Activated CD4-positive, alpha-beta T cell treated with anti-CD3 and anti-CD28 coated beads for 4 hours (primary cell): ENCODE measurements around the gene KDF1.

ENCODE experiments used
- DNase-seq, 2 donors: peaks; one replicate each; pipeline ENCODE4 v3.0.0-alpha.2; 2020

KDF1 gene

DNA sequence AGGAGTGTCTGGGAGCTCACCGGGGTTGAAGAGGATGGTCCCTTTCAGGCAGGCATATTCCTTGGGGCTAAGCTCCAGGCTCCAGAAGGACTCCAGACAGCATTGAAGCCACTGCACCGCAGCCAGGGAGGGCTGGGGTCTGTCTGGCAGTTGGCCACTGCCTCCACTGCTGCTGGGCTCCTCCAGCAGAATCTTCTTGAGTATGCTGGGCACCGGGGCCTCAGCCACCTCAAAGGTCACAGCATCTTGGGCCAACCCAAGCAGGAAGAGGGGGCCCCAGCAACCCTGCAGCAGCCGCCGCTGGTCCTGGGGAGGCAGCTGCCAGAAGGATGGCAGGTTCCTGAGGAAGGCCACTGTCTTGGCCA lies 46.9 kb downstream of the KDF1 start:
- DNase-seq = no peak

- no peak for DNase-seq
These were observed 48.1 kb downstream of the KDF1 start for GRCh38 chr1:26912147-26912490.

GRCh38 chr1:26911399-26912146 lies 48.7 kb downstream of the KDF1 start:
- no peak for DNase-seq

GRCh38 chr1:26910343-26911160 lies 49.7 kb downstream of the KDF1 start:
- no peak for DNase-seq

- DNase-seq = no peak
These were observed 50.3 kb downstream of the KDF1 start for GRCh38 chr1:26909951-26910342.

GRCh38 chr1:26907071-26907917 lies 53.0 kb downstream of the KDF1 start:
- DNase-seq = no peak

DNA sequence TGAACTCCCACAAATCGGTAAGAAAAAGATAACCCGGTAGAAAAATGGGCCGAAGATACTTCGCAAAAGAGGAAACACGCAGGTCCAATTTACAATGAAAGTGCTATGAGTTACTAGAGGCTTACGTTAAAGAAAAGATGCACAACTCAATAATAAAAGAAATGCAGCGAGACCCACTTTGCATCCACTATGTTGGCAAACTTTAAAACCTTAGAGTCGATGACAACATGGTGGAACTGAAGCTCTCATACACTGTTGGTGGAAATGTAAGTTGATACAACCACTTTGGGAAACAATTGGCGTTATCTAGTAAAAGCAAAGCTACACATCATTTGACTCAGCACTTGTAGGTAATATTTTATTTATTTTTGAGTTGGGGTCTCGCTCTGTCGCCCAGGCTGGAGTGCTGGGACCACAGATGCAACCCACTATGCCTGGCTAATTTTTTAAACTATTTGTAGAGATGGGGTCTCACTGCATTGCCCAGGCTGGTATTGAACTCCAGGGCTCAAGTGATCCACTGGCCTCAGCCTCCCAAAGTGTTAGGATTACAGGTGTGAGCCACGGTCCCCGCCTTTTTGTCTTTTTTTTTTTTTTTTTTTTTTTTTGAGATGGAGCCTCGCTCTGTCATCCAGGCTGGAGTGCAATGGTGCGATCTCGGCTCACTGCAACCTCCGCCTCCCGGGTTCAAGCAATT lies 59.3 kb downstream of the KDF1 start:
- DNase-seq = no peak

GRCh38 chr1:26900001-26900814 lies 60.1 kb downstream of the KDF1 start, which contains the start of gene GPATCH3:
TSS of gene GPATCH3 (minus strand) at chr1:26900467. CDS start at chr1:26900442, 25 bp downstream.
- peak; percentile 90 for DNase-seq
